GM12878 (cell line): Measurements from ENCODE around the gene HOXD11. TPM values are rescaled to one million over a fixed set of nuclear protein-coding genes. Genes with fewer than 3 reads are reported as not detected.

Experiments used
- ATAC-seq: fragments of 200-7000 bp; cut with Tn5 transposase; 3 replicates; pipeline ENCODE4 v1.9.1; 2020; ENCODE audit warnings: mild to moderate bottlenecking, moderate library complexity
- BruUV-seq: library from RNA; stranded (reverse); fragments of 400-500 nt; replicated peaks from 2 replicates; lab custom pipeline; 2021; lab: Mats Ljungman, UMichigan
- CTCF ChIA-PET: fragments of 300-600 bp; sonication (Branson Sonifier 250); formaldehyde crosslinking; extraction: SDS; loops from one replicate; lab custom pipeline; 2021; ENCODE audit warnings: inconsistent platforms; lab: Yijun Ruan, JAX
- POLR2A ChIA-PET: fragments of 350-600 bp; formaldehyde crosslinking; extraction: SDS; loops from one replicate; lab custom pipeline; 2021; ENCODE audit warnings: inconsistent platforms; lab: Charles Lee
- RAD21 ChIA-PET: fragments of 300-600 bp; sonication (Branson Sonifier 250); formaldehyde crosslinking; loops from one replicate; lab custom pipeline; 2023; ENCODE audit warnings: antibody characterized with exemption; ENCODE audit not compliant: unreplicated experiment; lab: Charles Lee
- SMC1A ChIA-PET: fragments of 300-600 bp; sonication (Branson Sonifier 250); formaldehyde crosslinking; loops from one replicate; lab custom pipeline; 2023; ENCODE audit not compliant: unreplicated experiment, uncharacterized antibody; lab: Charles Lee
- DNase-seq: peaks from one replicate; pipeline ENCODE4 v3.0.0-alpha.2; 2011; ENCODE audit warnings: low read depth, low spot score
- FAIRE-seq: peaks from 3 replicates; lab custom pipeline; 2011; peaks lifted over from hg19 to GRCh38; lab: Jason Lieb, UNC
- H2AFZ ChIP-seq: 2 replicates; pipeline ENCODE4 v1.6.0; 2011; ENCODE audit warnings: low read depth, low read length, control low read depth; ENCODE audit not compliant: control insufficient read depth
- H3K27ac ChIP-seq: 2 replicates; pipeline ENCODE4 v1.5.1; 2011; ENCODE audit warnings: control low read depth; ENCODE audit not compliant: control insufficient read depth, insufficient read depth
- H3K27me3 ChIP-seq, 2 experiments: replicated peaks in 1 of 2; 2 replicates each; pipeline versions ENCODE4 v1.6.0 to v1.6.1; 2011; ENCODE audit warnings: low read length in 1 of 2; ENCODE audit not compliant: control insufficient read depth in 2 of 2, insufficient read depth in 2 of 2
- H3K36me3 ChIP-seq, 2 experiments: 2 replicates each; pipeline ENCODE4 v1.5.1; 2011; ENCODE audit warnings: low read length in 1 of 2; ENCODE audit not compliant: control insufficient read depth in 2 of 2, insufficient read depth in 2 of 2
- H3K4me1 ChIP-seq: 2 replicates; pipeline ENCODE4 v1.6.1; 2011; ENCODE audit warnings: mild to moderate bottlenecking, low read length, moderate library complexity, mixed read lengths; ENCODE audit not compliant: control insufficient read depth, insufficient read depth
- H3K4me2 ChIP-seq: 2 replicates; pipeline ENCODE4 v1.6.0; 2011; ENCODE audit warnings: control low read depth; ENCODE audit not compliant: control insufficient read depth, insufficient read depth
- H3K4me3 ChIP-seq: fragments of 200-600 bp; sonication (generic); 2 replicates; pipeline ENCODE4 v1.5.1; 2016
- H3K79me2 ChIP-seq: 2 replicates; pipeline ENCODE4 v1.6.0; 2011; ENCODE audit warnings: low read length; ENCODE audit not compliant: control insufficient read depth, insufficient read depth
- H3K9ac ChIP-seq: 2 replicates; pipeline ENCODE4 v1.8.0; 2011; ENCODE audit warnings: low read length, control low read depth, mixed read lengths; ENCODE audit not compliant: control insufficient read depth, insufficient read depth
- H3K9me3 ChIP-seq: replicated peaks from 3 replicates; pipeline ENCODE4 v1.5.1; 2011; ENCODE audit warnings: mild to moderate bottlenecking, low read length; ENCODE audit not compliant: control insufficient read depth, insufficient read depth
- H4K20me1 ChIP-seq: 2 replicates; pipeline ENCODE4 v1.6.0; 2011; ENCODE audit not compliant: control insufficient read depth, insufficient read depth
- BCLAF1 ChIP-seq: fragments of 450-650 bp; IDR thresholded peaks from 2 replicates; pipeline ENCODE4 v1.6.1; 2017; ENCODE audit warnings: antibody characterized with exemption, mild to moderate bottlenecking, moderate library complexity
- BHLHE40 ChIP-seq, 2 experiments: fragments of 450-650 bp in 1 of 2; IDR thresholded peaks; 2 replicates each; pipeline ENCODE4 v1.6.1; 2011 to 2017; ENCODE audit warnings: low read depth in 2 of 2, borderline replicate concordance in 1 of 2, improper control_type of control experiment in 1 of 2, low read length in 1 of 2, mild to moderate bottlenecking in 1 of 2
- CBX5 ChIP-seq: sonication (generic); IDR thresholded peaks from 2 replicates; pipeline ENCODE4 v1.6.1; 2016; ENCODE audit warnings: low read depth, moderate library complexity, mild to moderate bottlenecking, inconsistent platforms
- E4F1 ChIP-seq: fragments of 450-650 bp; IDR thresholded peaks from 2 replicates; pipeline ENCODE4 v1.6.1; 2018; ENCODE audit warnings: borderline replicate concordance, mild to moderate bottlenecking; ENCODE audit not compliant: partially characterized antibody
- HCFC1 ChIP-seq: fragments of 150-350 bp; IDR thresholded peaks from 2 replicates; pipeline ENCODE4 v1.6.1; 2014; ENCODE audit warnings: low read length
- IRF3 ChIP-seq: fragments of 450-650 bp; IDR thresholded peaks from 2 replicates; pipeline ENCODE4 v1.6.1; 2014; ENCODE audit warnings: mild to moderate bottlenecking
- MEF2B ChIP-seq: fragments of 450-650 bp; IDR thresholded peaks from 2 replicates; pipeline ENCODE4 v1.6.1; 2018; ENCODE audit warnings: mild to moderate bottlenecking, moderate library complexity; ENCODE audit not compliant: partially characterized antibody, poor library complexity, severe bottlenecking
- MXI1 ChIP-seq: fragments of 150-350 bp; IDR thresholded peaks from 2 replicates; pipeline ENCODE4 v1.6.1; 2011; ENCODE audit warnings: low read depth, mild to moderate bottlenecking, inconsistent platforms, low read length, improper control_type of control experiment
- POLR2A ChIP-seq: IDR thresholded peaks from 2 replicates; pipeline ENCODE4 v1.6.1; 2011; ENCODE audit warnings: low read depth, mild to moderate bottlenecking, low read length
- POLR2AphosphoS2 ChIP-seq: IDR thresholded peaks from 2 replicates; pipeline ENCODE4 v1.6.1; 2011; ENCODE audit warnings: low read depth, mild to moderate bottlenecking, low read length, improper control_type of control experiment, moderate library complexity
- RAD21 ChIP-seq: IDR thresholded peaks from 2 replicates; pipeline ENCODE4 v1.6.1; 2011; ENCODE audit warnings: mild to moderate bottlenecking, low read depth, low read length, moderate library complexity; ENCODE audit not compliant: insufficient read depth
- RELA ChIP-seq: fragments of 450-650 bp; IDR thresholded peaks from 2 replicates; pipeline ENCODE4 v1.8.0; 2014; ENCODE audit warnings: borderline replicate concordance; ENCODE audit not compliant: partially characterized antibody
- RELB ChIP-seq: fragments of 450-650 bp; IDR thresholded peaks from 2 replicates; pipeline ENCODE4 v1.6.1; 2017; ENCODE audit warnings: low read depth, mild to moderate bottlenecking, moderate library complexity
- TAF1 ChIP-seq: IDR thresholded peaks from 2 replicates; pipeline ENCODE4 v1.6.1; 2011; ENCODE audit warnings: mild to moderate bottlenecking, low read depth, low read length, borderline replicate concordance
- WGBS: methylation state at CpG from one replicate; pipeline ENCODE4 v1.1.6; 2016; ENCODE audit warnings: low lambda C conversion rate; ENCODE audit not compliant: insufficient replicate concordance, insufficient coverage; ENCODE audit errors: missing lambda C conversion rate; 5-methylcytosine and 5-hydroxymethylcytosine counted together
- in situ Hi-C: fragments of 300-500 bp; cut with MboI; formaldehyde crosslinking; loops from 9 replicates; pipeline ENCODE4 v1.14.3; 2018; ENCODE audit warnings: mixed read lengths
- intact Hi-C: fragments of 100-400 bp; cut with micrococcal nuclease; formaldehyde crosslinking; loops from one replicate; pipeline ENCODE4 v1.14.2; 2022; ENCODE audit not compliant: unreplicated experiment
- polyA plus RNA-seq, 11 experiments: library from polyadenylated mRNA; depleted of rRNA in 4 of 11; unstranded in 6 of 11; stranded (reverse) in 5 of 11; fragments of >200 nt; fragmentation: Nextera tagmentation in 4 of 11; fragmentation: Illumina TruSeq in 1 of 11; extraction: Ambion mirVana in 4 of 11; extraction: Trizol in 1 of 11; gene quantifications; 1 replicate in 1 of 11; 2 replicates in 10 of 11; pipeline versions ENCODE4 v1.2.1 to v1.2.3, GENCODE V29; 2011 to 2016; ENCODE audit warnings: inconsistent platforms in 2 of 11, missing spikeins in 2 of 11, low read depth in 1 of 11
- total RNA-seq, 4 experiments: library from RNA; depleted of rRNA in 3 of 4; stranded (reverse); fragments of >200 nt in 3 of 4; fragmentation: Illumina TruSeq in 1 of 4; extraction: Trizol in 1 of 4; gene quantifications; 2 replicates each; pipeline versions ENCODE4 v1.2.1 to v1.2.3, GENCODE V29; 2013 to 2021

The HOXD11 gene
- total and polyA plus RNA-seq, 10 of the 15 experiments (the other 5 are each of a cell fraction or from before 2014, with no cell fraction given): not detected

GRCh38 chr2:176104316-176105077, 2.6 kb upstream of the HOXD11 start:
- H3K9me3 ChIP-seq: peaks cover 3% of the 10 kb centered on the region; the same call in 1 of the 3 replicates
- no peak overlapping the region for H3K4me3 ChIP-seq
- no peaks in the 10 kb centered on the region for H3K36me3 ChIP-seq
- 57% methylated on average over 48 of the region's 56 CpGs for WGBS
- H4K20me1 ChIP-seq: no peaks in the 10 kb centered on the region
- H3K27ac ChIP-seq: no peak overlapping the region
- in situ Hi-C loops: no loop called here
- H3K27me3 ChIP-seq: peaks cover 18 to 35% of the 10 kb centered on the region in 2 experiments
- ATAC-seq (no peak), DNase-seq (no peak), FAIRE-seq (no peak)
- H3K4me2 ChIP-seq: no peak overlapping the region
- no peaks in the 10 kb centered on the region for H3K4me1 ChIP-seq
- no peak overlapping the region for H3K9ac ChIP-seq
- BruUV-seq: no TSS peak
- H2AFZ ChIP-seq: no peak overlapping the region
- ChIA-PET POLR2A (no interaction called here), SMC1A (no interaction called here), RAD21 (no interaction called here), CTCF (no interaction called here)
- TF ChIP-seq HCFC1 (no peak), MXI1 (no peak), POLR2A (no peak), RAD21 (no peak), POLR2AphosphoS2 (no peak), MEF2B (no peak), RELB (no peak), E4F1 (no peak), IRF3 (no peak), BCLAF1 (no peak), BHLHE40 (IDR thresholded peaks at IDR 0.05; ENCODE audit: borderline replicate concordance in 1 of 2, low read depth in 2 of 2, low read length in 1 of 2) (no peak), CBX5 (no peak), RELA (no peak), TAF1 (no peak)
- H3K79me2 ChIP-seq: no peaks in the 10 kb centered on the region
- intact Hi-C loops: no loop called here
